ENCODE measurements around the gene MRPS6.

The MRPS6 gene

GRCh38 chr21:34071683-34072082 is 1.7 kb upstream of the MRPS6 start:
- no peak for DNase-seq (ENCODE audit: low spot score)

GRCh38 chr21:34072145-34073031 is 990 bp upstream of the MRPS6 start:
- DNase-seq (ENCODE audit: low spot score), result peak; percentile 23

GRCh38 chr21:34073749-34074282 is 438 bp downstream of the MRPS6 start:
- DNase-seq (ENCODE audit: low spot score), result no peak

- peak; percentile 16 for DNase-seq (ENCODE audit: low spot score)
Observed at GRCh38 chr21:34074283-34075090, 1.1 kb downstream of the MRPS6 start.

- DNase-seq (ENCODE audit: low spot score), result no peak
Observed at GRCh38 chr21:34075091-34075425, 1.7 kb downstream of the MRPS6 start.

GRCh38 chr21:34075760-34076660 is 2.6 kb downstream of the MRPS6 start:
- DNase-seq (ENCODE audit: low spot score), result no peak

- no peak for DNase-seq (ENCODE audit: low spot score)
Observed at GRCh38 chr21:34076835-34077234, 3.5 kb downstream of the MRPS6 start.

GRCh38 chr21:34077888-34078287 is 4.5 kb downstream of the MRPS6 start:
- DNase-seq (ENCODE audit: low spot score), result no peak

- no peak for DNase-seq (ENCODE audit: low spot score)
Observed at GRCh38 chr21:34078915-34079314, 5.5 kb downstream of the MRPS6 start.

GRCh38 chr21:34080710-34081109 is 7.3 kb downstream of the MRPS6 start:
- no peak for DNase-seq (ENCODE audit: low spot score)

GRCh38 chr21:34082769-34083168 is 9.4 kb downstream of the MRPS6 start:
- DNase-seq (ENCODE audit: low spot score), result no peak

GRCh38 chr21:34083357-34083756 is 10.0 kb downstream of the MRPS6 start:
- no peak for DNase-seq (ENCODE audit: low spot score)

GRCh38 chr21:34085129-34085528 is 11.8 kb downstream of the MRPS6 start:
- no peak for DNase-seq (ENCODE audit: low spot score)

- no peak for DNase-seq (ENCODE audit: low spot score)
Observed at GRCh38 chr21:34086887-34087306, 13.5 kb downstream of the MRPS6 start.

GRCh38 chr21:34088752-34089151 is 15.4 kb downstream of the MRPS6 start:
- no peak for DNase-seq (ENCODE audit: low spot score)

GRCh38 chr21:34091032-34091431 is 17.7 kb downstream of the MRPS6 start:
- no peak for DNase-seq (ENCODE audit: low spot score)

GRCh38 chr21:34091607-34092006 is 18.2 kb downstream of the MRPS6 start:
- peak; percentile 29 for DNase-seq (ENCODE audit: low spot score)

GRCh38 chr21:34092262-34092921 is 19.0 kb downstream of the MRPS6 start:
- no peak for DNase-seq (ENCODE audit: low spot score)

- no peak for DNase-seq (ENCODE audit: low spot score)
Observed at GRCh38 chr21:34093083-34093482, 19.7 kb downstream of the MRPS6 start.

GRCh38 chr21:34094949-34095348 is 21.6 kb downstream of the MRPS6 start:
- no peak for DNase-seq (ENCODE audit: low spot score)

- no peak for DNase-seq (ENCODE audit: low spot score)
Observed at GRCh38 chr21:34097442-34097841, 24.1 kb downstream of the MRPS6 start.
